Neural progenitor cell (in vitro differentiated cells): ENCODE data around the gene MYO1B. TPM values are rescaled to one million over a fixed set of nuclear protein-coding genes. Genes with fewer than 3 reads are reported as not detected.

Experiments
- DNase-seq: peaks from one replicate; pipeline ENCODE4 v3.0.0-alpha.2; 2016; ENCODE audit warnings: low spot score
- H2AFZ ChIP-seq: fragments of 200-600 bp; sonication (generic); replicated peaks from 2 replicates; pipeline ENCODE4 v1.6.1; 2016; ENCODE audit warnings: antibody characterized with exemption
- H3F3A ChIP-seq: fragments of 200-600 bp; sonication (generic); 2 replicates; pipeline ENCODE4 v1.6.1; 2016; ENCODE audit warnings: antibody characterized with exemption, low read depth
- H3K27ac ChIP-seq: fragments of 200-600 bp; sonication (generic); 2 replicates; pipeline ENCODE4 v1.5.1; 2016; ENCODE audit warnings: mild to moderate bottlenecking
- H3K27me3 ChIP-seq: fragments of 200-600 bp; sonication (generic); 2 replicates; pipeline ENCODE4 v1.6.1; 2016; ENCODE audit warnings: mild to moderate bottlenecking, moderate library complexity
- H3K36me3 ChIP-seq: fragments of 200-600 bp; sonication (generic); 2 replicates; pipeline ENCODE4 v1.5.1; 2016
- H3K4me1 ChIP-seq: fragments of 200-600 bp; sonication (generic); 2 replicates; pipeline ENCODE4 v1.6.1; 2016; ENCODE audit warnings: mixed run types
- H3K4me2 ChIP-seq: fragments of 200-600 bp; sonication (generic); 2 replicates; pipeline ENCODE4 v1.6.1; 2016
- H3K4me3 ChIP-seq: fragments of 200-600 bp; sonication (generic); 2 replicates; pipeline ENCODE4 v1.5.1; 2016
- H3K79me2 ChIP-seq: fragments of 200-600 bp; sonication (generic); 2 replicates; pipeline ENCODE4 v1.6.1; 2016; ENCODE audit warnings: low read depth
- H3K9ac ChIP-seq: fragments of 200-600 bp; sonication (generic); 2 replicates; pipeline ENCODE4 v1.6.1; 2016
- H3K9me3 ChIP-seq: fragments of 200-600 bp; sonication (generic); 2 replicates; pipeline ENCODE4 v1.5.1; 2016; ENCODE audit warnings: low read depth
- H4K20me1 ChIP-seq: fragments of 200-600 bp; sonication (generic); 2 replicates; pipeline ENCODE4 v1.6.1; 2016; ENCODE audit warnings: low read depth
- H3K27ac Mint-ChIP-seq: 3 replicates; pipeline ENCODE4 v1.8.0; 2021; ENCODE audit warnings: mixed read lengths
- H3K27me3 Mint-ChIP-seq: 2 replicates; pipeline ENCODE4 v1.8.0; 2022; ENCODE audit warnings: low read depth, mild to moderate bottlenecking, inconsistent platforms, moderate library complexity, mixed read lengths; ENCODE audit not compliant: insufficient read depth
- H3K36me3 Mint-ChIP-seq: 3 replicates; pipeline ENCODE4 v1.8.0; 2021; ENCODE audit warnings: mixed read lengths
- H3K4me1 Mint-ChIP-seq: 3 replicates; pipeline ENCODE4 v1.8.0; 2021; ENCODE audit warnings: mixed read lengths
- H3K4me3 Mint-ChIP-seq: 3 replicates; pipeline ENCODE4 v1.8.0; 2021; ENCODE audit warnings: mild to moderate bottlenecking, moderate library complexity, mixed read lengths
- H3K9me3 Mint-ChIP-seq: 3 replicates; pipeline ENCODE4 v1.8.0; 2020; ENCODE audit warnings: mixed read lengths
- CTCF ChIP-seq: fragments of 200-600 bp; sonication (generic); IDR thresholded peaks from 2 replicates; pipeline ENCODE4 v1.5.1; 2017; ENCODE audit warnings: antibody characterized with exemption, mild to moderate bottlenecking
- EZH2 ChIP-seq: fragments of 200-600 bp; sonication (generic); IDR thresholded peaks from 2 replicates; pipeline ENCODE4 v1.6.1; 2017; ENCODE audit warnings: antibody characterized with exemption, mild to moderate bottlenecking, moderate library complexity
- EZH2phosphoT487 ChIP-seq: fragments of 200-600 bp; sonication (generic); IDR thresholded peaks from 2 replicates; pipeline ENCODE4 v1.6.1; 2017; ENCODE audit warnings: antibody characterized with exemption
- total RNA-seq: library from RNA; depleted of rRNA; stranded (reverse); fragments of >200 nt; gene quantifications from 2 replicates; pipeline ENCODE4 v1.2.3, GENCODE V29; 2015; ENCODE audit warnings: low replicate concordance

Gene MYO1B
- total RNA-seq, 1 donor from 2014 or later, result 88.0 TPM

- H2AFZ ChIP-seq, result peak overlapping the region; percentile 82
- no peaks in the 10 kb centered on the region for H3F3A ChIP-seq
- no peaks in the 10 kb centered on the region for H3K36me3 Mint-ChIP-seq
- no peaks in the 10 kb centered on the region for H3K4me1 ChIP-seq
- H3K27me3 Mint-ChIP-seq, result peaks cover 2% of the 10 kb centered on the region
- no peak overlapping the region for H3K4me2 ChIP-seq
- H3K36me3 ChIP-seq, result no peaks in the 10 kb centered on the region
- no peak overlapping the region for H3K27ac ChIP-seq
- no peaks in the 10 kb centered on the region for H3K9me3 Mint-ChIP-seq
- H3K27ac Mint-ChIP-seq, result no peak overlapping the region
- no peaks in the 10 kb centered on the region for H4K20me1 ChIP-seq
- H3K9ac ChIP-seq, result no peak overlapping the region
- H3K79me2 ChIP-seq, result no peaks in the 10 kb centered on the region
- no peaks in the 10 kb centered on the region for H3K27me3 ChIP-seq
- TF ChIP-seq EZH2 (no peak), CTCF (peak; percentile 86), EZH2phosphoT487 (no peak)
- H3K9me3 ChIP-seq, result no peaks in the 10 kb centered on the region
- H3K4me3 ChIP-seq, result no peak overlapping the region
- peak; percentile 88 for DNase-seq
- H3K4me1 Mint-ChIP-seq, result peaks cover 5% of the 10 kb centered on the region
- no peak overlapping the region for H3K4me3 Mint-ChIP-seq
These were observed 26.8 kb upstream of the MYO1B start for GRCh38 chr2:191218292-191218898.

GRCh38 chr2:191220671-191221070 lies 24.5 kb upstream of the MYO1B start:
- H4K20me1 ChIP-seq, result no peaks in the 10 kb centered on the region
- no peak overlapping the region for H2AFZ ChIP-seq
- no peak overlapping the region for H3K9ac ChIP-seq
- H3K27me3 ChIP-seq, result no peaks in the 10 kb centered on the region
- no peaks in the 10 kb centered on the region for H3K79me2 ChIP-seq
- peaks cover 5% of the 10 kb centered on the region for H3K4me1 Mint-ChIP-seq
- no peaks in the 10 kb centered on the region for H3F3A ChIP-seq
- H3K36me3 Mint-ChIP-seq, result no peaks in the 10 kb centered on the region
- H3K4me1 ChIP-seq, result no peaks in the 10 kb centered on the region
- H3K36me3 ChIP-seq, result no peaks in the 10 kb centered on the region
- no peak overlapping the region for H3K27ac ChIP-seq
- no peak overlapping the region for H3K4me2 ChIP-seq
- H3K9me3 Mint-ChIP-seq, result no peaks in the 10 kb centered on the region
- no peak for DNase-seq
- no peak overlapping the region for H3K27ac Mint-ChIP-seq
- no peak overlapping the region for H3K4me3 Mint-ChIP-seq
- peaks cover 2% of the 10 kb centered on the region for H3K27me3 Mint-ChIP-seq
- H3K4me3 ChIP-seq, result no peak overlapping the region
- TF ChIP-seq CTCF (no peak), EZH2 (no peak), EZH2phosphoT487 (no peak)
- no peaks in the 10 kb centered on the region for H3K9me3 ChIP-seq

DNA sequence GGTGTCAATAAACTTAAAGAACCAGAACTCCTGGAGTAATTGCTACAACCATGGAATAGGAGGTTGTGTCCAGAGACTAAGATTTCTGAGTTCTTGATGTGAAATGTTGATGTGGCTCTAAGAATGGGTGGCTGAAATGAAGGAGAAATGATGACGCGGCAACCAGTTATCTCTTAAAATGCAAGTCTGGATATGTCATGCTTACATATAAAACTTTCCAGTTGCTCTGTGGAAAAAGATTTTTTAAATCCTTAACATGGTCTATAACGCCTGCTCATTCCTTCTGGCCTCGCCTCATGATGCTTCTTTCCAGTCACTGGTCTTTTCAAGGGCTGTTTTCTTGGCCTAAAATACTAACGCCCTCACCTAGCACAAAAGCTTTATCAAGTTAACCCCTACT lies 23.5 kb upstream of the MYO1B start:
- Histone ChIP-seq H3K36me3 (no peaks in the 10 kb centered on the region), H3F3A (no peaks in the 10 kb centered on the region), H2AFZ (no peak overlapping the region), H3K9ac (no peak overlapping the region), H3K27me3 (no peaks in the 10 kb centered on the region), H3K9me3 (no peaks in the 10 kb centered on the region), H3K79me2 (no peaks in the 10 kb centered on the region), H3K4me3 (no peak overlapping the region), H4K20me1 (no peaks in the 10 kb centered on the region), H3K4me1 (no peaks in the 10 kb centered on the region), H3K27ac (no peak overlapping the region), H3K4me2 (no peak overlapping the region)
- Mint-ChIP-seq H3K4me1 (peaks cover 5% of the 10 kb centered on the region), H3K9me3 (no peaks in the 10 kb centered on the region), H3K27ac (no peak overlapping the region), H3K27me3 (peaks cover 2% of the 10 kb centered on the region), H3K4me3 (no peak overlapping the region), H3K36me3 (no peaks in the 10 kb centered on the region)
- no peak for TF ChIP-seq EZH2phosphoT487
- no peak for TF ChIP-seq EZH2
- no peak for TF ChIP-seq CTCF
- no peak for DNase-seq
